PC-3 (cell line): ENCODE measurements around the gene BTBD16.

Experiments used
- EZH2phosphoT487 ChIP-seq: fragments of 300-600 bp; sonication (generic); IDR thresholded peaks from 2 replicates; pipeline ENCODE4 v1.6.1; 2018; ENCODE audit warnings: mild to moderate bottlenecking, antibody characterized with exemption, low read length, borderline replicate concordance
- TF ChIP-seq, protein P1 (sequence below): fragments of 300-600 bp; sonication (generic); conservative IDR thresholded peaks from 2 replicates; pipeline ENCODE4 v1.5.1; 2017; ENCODE audit warnings: antibody characterized with exemption, low read depth, mild to moderate bottlenecking, low read length

DNA sequence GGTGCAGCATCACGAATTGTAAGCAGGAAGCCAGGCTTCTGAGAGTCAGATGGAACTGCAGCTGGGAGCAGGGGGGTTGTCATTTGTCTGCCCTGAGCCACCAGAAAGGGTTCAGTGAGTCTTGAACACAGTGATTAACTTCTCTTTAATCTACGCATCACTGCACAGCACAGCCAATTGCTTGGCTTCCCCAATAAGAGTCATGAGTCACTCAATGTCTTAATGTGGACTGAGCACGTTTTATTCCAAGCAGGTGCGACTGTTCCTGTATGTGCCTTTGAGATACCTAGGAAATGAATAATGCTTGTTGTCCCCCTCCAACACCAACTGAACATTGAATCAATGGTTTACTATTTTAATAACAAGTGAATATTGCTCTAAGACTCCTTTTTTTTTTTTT is 77.4 kb downstream of the BTBD16 start:
- TF ChIP-seq, protein P1, sequence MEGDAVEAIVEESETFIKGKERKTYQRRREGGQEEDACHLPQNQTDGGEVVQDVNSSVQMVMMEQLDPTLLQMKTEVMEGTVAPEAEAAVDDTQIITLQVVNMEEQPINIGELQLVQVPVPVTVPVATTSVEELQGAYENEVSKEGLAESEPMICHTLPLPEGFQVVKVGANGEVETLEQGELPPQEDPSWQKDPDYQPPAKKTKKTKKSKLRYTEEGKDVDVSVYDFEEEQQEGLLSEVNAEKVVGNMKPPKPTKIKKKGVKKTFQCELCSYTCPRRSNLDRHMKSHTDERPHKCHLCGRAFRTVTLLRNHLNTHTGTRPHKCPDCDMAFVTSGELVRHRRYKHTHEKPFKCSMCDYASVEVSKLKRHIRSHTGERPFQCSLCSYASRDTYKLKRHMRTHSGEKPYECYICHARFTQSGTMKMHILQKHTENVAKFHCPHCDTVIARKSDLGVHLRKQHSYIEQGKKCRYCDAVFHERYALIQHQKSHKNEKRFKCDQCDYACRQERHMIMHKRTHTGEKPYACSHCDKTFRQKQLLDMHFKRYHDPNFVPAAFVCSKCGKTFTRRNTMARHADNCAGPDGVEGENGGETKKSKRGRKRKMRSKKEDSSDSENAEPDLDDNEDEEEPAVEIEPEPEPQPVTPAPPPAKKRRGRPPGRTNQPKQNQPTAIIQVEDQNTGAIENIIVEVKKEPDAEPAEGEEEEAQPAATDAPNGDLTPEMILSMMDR, result no peak
- no peak for TF ChIP-seq EZH2phosphoT487
